ENCODE results near the gene NEK8.

- no peak for TF ChIP-seq POLR2A (IDR thresholded peaks at IDR 0.05)
- TF ChIP-seq, protein P1, sequence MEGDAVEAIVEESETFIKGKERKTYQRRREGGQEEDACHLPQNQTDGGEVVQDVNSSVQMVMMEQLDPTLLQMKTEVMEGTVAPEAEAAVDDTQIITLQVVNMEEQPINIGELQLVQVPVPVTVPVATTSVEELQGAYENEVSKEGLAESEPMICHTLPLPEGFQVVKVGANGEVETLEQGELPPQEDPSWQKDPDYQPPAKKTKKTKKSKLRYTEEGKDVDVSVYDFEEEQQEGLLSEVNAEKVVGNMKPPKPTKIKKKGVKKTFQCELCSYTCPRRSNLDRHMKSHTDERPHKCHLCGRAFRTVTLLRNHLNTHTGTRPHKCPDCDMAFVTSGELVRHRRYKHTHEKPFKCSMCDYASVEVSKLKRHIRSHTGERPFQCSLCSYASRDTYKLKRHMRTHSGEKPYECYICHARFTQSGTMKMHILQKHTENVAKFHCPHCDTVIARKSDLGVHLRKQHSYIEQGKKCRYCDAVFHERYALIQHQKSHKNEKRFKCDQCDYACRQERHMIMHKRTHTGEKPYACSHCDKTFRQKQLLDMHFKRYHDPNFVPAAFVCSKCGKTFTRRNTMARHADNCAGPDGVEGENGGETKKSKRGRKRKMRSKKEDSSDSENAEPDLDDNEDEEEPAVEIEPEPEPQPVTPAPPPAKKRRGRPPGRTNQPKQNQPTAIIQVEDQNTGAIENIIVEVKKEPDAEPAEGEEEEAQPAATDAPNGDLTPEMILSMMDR (IDR thresholded peaks at IDR 0.05) = no peak
These were observed 26.4 kb upstream of the NEK8 start for GRCh38 chr17:28702026-28702751.
